GM12875 (cell line): ENCODE data around the gene RPS6KA2.

Experiments
- H3K4me3 ChIP-seq: one replicate; pipeline ENCODE4 v1.5.1; 2011; ENCODE audit warnings: low read depth, low read length, control low read depth
- TF ChIP-seq, protein P1 (sequence below): IDR thresholded peaks from 2 replicates; pipeline ENCODE4 v1.5.1; 2011; ENCODE audit warnings: low read depth, mild to moderate bottlenecking, control low read depth, inconsistent platforms, low read length, moderate library complexity, borderline replicate concordance; ENCODE audit not compliant: insufficient read depth

Gene RPS6KA2

DNA sequence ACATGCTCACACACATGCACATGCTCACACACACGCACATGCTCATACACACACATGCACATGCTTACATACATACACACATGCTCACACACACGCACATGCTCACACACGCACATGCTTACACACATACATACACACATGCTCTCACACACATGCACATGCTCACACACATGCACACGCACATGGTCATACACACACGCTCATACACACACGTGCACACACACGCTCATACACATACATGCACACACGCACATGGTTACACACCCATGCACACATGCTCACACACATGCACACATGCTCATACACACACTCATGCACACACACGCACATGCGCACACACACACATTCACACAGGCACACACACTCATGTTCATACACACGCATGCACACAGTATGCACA, 20.8 kb upstream of the RPS6KA2 start:
- TF ChIP-seq, protein P1, sequence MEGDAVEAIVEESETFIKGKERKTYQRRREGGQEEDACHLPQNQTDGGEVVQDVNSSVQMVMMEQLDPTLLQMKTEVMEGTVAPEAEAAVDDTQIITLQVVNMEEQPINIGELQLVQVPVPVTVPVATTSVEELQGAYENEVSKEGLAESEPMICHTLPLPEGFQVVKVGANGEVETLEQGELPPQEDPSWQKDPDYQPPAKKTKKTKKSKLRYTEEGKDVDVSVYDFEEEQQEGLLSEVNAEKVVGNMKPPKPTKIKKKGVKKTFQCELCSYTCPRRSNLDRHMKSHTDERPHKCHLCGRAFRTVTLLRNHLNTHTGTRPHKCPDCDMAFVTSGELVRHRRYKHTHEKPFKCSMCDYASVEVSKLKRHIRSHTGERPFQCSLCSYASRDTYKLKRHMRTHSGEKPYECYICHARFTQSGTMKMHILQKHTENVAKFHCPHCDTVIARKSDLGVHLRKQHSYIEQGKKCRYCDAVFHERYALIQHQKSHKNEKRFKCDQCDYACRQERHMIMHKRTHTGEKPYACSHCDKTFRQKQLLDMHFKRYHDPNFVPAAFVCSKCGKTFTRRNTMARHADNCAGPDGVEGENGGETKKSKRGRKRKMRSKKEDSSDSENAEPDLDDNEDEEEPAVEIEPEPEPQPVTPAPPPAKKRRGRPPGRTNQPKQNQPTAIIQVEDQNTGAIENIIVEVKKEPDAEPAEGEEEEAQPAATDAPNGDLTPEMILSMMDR: no peak
- no peak overlapping the region for H3K4me3 ChIP-seq

DNA sequence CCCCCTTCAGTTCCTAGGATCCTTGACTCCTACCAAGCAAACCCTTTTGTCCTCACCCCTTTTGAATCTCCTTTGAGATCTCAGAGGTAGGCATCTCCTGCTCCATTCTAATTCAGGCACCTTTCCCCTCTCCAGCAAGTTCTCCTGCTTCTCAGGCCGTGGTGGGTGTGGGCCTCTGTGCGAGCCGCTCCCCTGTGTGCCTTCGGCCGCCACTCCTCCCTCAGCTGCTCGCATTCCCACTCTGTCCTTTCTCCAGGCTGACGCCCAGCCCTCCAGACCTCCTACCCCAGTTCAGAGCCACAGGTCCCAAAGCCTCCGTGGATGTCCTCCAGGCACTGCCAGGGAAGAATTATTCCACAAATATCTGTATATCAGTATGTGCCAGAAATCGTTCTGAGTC, 19.7 kb upstream of the RPS6KA2 start:
- TF ChIP-seq, protein P1: no peak

DNA sequence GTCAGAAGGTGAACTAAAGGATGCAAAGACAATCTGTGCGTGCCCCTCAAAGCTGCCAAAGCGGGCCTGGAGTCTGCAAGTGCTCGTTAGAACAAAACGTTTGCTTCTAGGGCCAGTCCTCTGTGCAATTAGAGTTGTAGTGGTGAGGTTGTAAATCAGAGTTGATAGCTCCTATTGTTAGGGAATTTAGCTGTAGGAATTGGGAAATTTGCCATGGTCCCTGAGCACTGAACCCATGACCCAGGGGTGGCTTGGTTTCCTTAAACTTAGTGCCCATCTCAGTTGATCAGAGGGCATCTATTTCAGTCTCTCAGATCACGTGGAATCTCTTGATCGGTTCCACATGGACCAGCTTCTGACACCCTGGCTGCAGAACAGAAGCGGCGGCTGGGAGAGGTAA, 18.8 kb upstream of the RPS6KA2 start:
- H3K4me3 ChIP-seq: no peak overlapping the region
- TF ChIP-seq, protein P1: no peak

More for the DNA sequence above, 19.7 kb upstream of the RPS6KA2 start:
- no peak overlapping the region for H3K4me3 ChIP-seq

DNA sequence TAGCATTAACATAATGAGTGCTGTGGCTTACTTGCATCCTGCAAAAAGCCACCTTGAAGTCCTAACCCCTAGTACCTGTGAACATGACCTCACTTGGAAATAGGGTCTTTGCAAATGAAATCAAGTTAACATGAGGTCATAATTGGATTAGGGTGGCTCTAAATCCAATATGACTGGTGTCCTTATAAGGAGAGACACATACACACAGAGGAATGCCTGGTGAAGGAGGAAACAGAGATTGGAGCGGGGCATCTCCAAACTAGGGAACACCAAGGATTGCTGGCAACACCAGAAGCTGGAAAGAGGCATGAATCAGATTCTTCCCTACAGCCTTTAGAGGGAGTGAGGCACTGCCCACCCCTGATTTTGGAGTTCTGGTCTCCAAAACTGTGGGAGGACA, 17.6 kb upstream of the RPS6KA2 start:
- TF ChIP-seq, protein P1: no peak
- H3K4me3 ChIP-seq: no peak overlapping the region

DNA sequence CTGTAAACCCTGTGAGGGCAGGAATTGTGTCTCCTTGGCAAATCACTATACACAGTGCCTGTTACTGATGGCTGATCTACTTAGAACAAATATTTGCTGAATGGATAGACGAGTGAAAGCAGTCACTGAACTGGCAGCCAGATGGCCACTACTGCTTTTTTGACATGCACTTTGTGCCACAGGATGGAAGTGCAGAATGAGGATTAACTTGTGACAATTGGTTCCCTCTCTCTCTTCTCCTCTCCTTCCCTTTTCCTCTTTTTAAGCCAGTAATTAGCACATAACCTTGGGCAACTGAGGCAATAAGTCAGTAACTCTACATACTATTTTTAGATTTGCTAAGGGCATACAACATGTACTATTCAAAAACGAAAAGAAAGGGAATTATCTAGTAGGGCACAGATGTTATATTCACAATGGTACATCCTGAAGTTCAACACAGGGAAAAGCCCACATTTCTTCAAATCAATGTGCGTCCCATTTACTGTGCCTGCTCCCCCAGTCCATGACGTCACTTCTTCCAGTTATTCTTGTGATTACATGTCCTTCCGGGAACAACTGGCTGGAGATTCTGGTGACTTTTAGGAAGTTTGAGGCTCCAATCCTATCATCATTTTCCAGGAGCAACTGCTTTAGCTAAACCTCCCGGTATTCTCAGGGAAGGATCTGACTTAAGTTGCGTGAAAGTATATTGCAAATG, 17.0 kb upstream of the RPS6KA2 start:
- H3K4me3 ChIP-seq: no peak overlapping the region
- TF ChIP-seq, protein P1: no peak

DNA sequence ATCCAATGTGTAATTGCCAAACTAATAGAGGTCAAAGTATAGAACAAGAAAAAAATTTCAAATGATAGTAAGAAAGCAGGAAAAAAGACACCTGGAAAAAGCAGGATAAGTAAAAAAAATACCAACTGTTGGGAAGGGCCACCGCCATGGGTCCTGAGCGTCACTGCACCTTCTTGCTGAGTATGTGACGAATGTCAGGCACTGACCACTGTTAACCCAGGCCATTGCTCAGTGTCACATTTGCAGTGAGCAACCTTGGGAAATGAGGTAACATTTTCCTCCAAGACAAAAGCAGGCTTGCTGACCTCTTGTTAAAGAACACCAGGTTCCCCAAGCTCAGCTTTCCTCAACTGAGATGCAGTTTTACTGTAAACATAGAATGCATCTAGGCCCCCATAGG, 15.6 kb upstream of the RPS6KA2 start:
- H3K4me3 ChIP-seq: no peak overlapping the region
- TF ChIP-seq, protein P1: no peak

DNA sequence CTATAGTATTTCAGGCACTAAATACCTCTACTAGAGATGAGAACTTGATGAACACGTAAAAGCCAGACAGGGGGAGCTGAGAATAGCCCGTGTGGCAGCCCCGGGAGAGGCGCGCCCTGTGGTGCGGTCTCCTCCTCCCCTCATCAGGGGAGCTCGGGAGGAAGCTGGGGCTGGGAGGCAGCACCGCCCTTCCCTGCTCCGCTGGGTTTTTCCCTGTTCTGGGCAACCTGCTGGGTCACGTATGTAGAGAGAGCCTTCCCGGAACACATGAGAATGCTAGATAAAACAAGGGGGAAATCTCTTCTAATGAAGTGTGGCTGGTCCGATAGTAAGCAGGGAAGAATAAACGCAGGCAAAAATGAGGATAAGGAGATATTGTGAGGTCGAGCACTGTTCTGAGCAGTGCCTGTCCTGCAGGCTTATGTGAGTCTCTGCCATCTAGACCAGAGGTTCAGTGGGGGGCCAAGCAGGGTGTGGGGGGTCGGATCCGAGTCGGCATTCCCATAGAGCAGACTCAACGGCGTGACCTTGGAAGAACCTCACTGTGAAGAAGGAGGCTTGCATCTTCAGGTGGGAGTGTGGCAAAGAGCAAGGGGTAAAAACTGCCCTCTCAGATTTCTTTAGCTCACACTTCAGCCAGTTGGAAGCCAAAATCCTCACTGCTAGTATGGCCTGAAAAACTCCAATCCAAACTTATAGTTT, 13.4 kb upstream of the RPS6KA2 start:
- TF ChIP-seq, protein P1: no peak
- no peak overlapping the region for H3K4me3 ChIP-seq
